HCEC 1CT (cell line): ENCODE data around the gene KIF24.
"Not testable (repeated sequence)": the region's sequence is repeated elsewhere in the genome, so short reads cannot be mapped to it uniquely, and the experiment has no call there.

Experiments
- DNase-seq: peaks from one replicate; pipeline ENCODE4 v3.0.0-alpha.2; 2017

The KIF24 gene

GRCh38 chr9:34326690-34327089 is 2.4 kb downstream of the KIF24 start:
- no peak for DNase-seq

- no peak for DNase-seq
Measured at GRCh38 chr9:34322899-34323591, 6.0 kb downstream of the KIF24 start.

- no peak for DNase-seq
Measured at GRCh38 chr9:34321451-34321850, 7.6 kb downstream of the KIF24 start.

- no peak for DNase-seq
Measured at GRCh38 chr9:34318163-34318790, 10.8 kb downstream of the KIF24 start.

- no peak for DNase-seq
Measured at GRCh38 chr9:34317436-34317835, 11.6 kb downstream of the KIF24 start.

GRCh38 chr9:34311499-34312185 is 17.4 kb downstream of the KIF24 start:
- DNase-seq = no peak

GRCh38 chr9:34310215-34310614 is 18.9 kb downstream of the KIF24 start:
- DNase-seq = peak; percentile 24

- not testable (repeated sequence) for DNase-seq
Measured at GRCh38 chr9:34308316-34308715, 20.8 kb downstream of the KIF24 start.

- DNase-seq = not testable (repeated sequence)
Measured at GRCh38 chr9:34301064-34301463, 28.0 kb downstream of the KIF24 start.

GRCh38 chr9:34292552-34292951 is 36.5 kb downstream of the KIF24 start:
- no peak for DNase-seq

GRCh38 chr9:34291423-34291822 is 37.6 kb downstream of the KIF24 start:
- DNase-seq = no peak

- no peak for DNase-seq
Measured at GRCh38 chr9:34291023-34291422, 38.0 kb downstream of the KIF24 start.

- DNase-seq = no peak
Measured at GRCh38 chr9:34289159-34289558, 39.9 kb downstream of the KIF24 start.

GRCh38 chr9:34282096-34282495 is 47.0 kb downstream of the KIF24 start:
- no peak for DNase-seq

- no peak for DNase-seq
Measured at GRCh38 chr9:34279411-34279810, 49.7 kb downstream of the KIF24 start.
